ENCODE data around the gene SULT1B1. TPM values are rescaled to one million over a fixed set of nuclear protein-coding genes. Genes with fewer than 3 reads are reported as not detected.

SULT1B1 gene
- 0.17 and 0.26 TPM in 2 replicates for total RNA-seq

DNA sequence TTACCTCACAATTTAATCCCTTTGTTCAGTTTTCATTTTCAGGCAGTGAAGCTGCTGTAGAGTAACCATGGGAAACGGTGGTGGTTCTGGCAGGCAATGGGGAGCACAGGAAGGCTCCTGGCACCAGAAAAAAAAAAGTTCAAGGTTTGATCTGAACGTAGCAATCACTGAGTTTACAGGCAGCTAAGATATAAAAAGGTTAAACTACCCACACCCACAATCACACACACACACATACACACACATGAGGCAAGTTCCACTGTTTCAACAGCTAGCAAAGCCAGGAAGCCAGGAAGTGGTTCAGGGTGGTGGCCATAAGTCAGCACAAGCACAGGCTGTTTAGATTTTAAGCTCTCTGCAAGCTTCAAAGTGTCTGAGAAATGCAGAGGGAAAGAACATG is at the start of gene SULT1B1:
Gene SULT1B1, minus strand, starts transcription at position 166 of the 400 bp plus-strand sequence. CDS start 5,403 bp downstream, outside the sequence.
- DNase-seq (ENCODE audit: low spot score), result peak; percentile 62
- no peaks in the 10 kb centered on the region for H3K9me3 Mint-ChIP-seq
- peaks cover 2% of the 10 kb centered on the region for H3K27me3 Mint-ChIP-seq (ENCODE audit: insufficient read depth)
- H3K27ac Mint-ChIP-seq, result peak within 1 kb of the TSS; percentile 97
- peaks cover 3% of the 10 kb centered on the region for H3K36me3 Mint-ChIP-seq (ENCODE audit: low read depth)
- peaks cover 45% of the 10 kb centered on the region for H3K4me1 Mint-ChIP-seq (ENCODE audit: low read depth)
- intact Hi-C loops (cut with micrococcal nuclease), result no loop called here
- H3K4me3 Mint-ChIP-seq, result peak within 1 kb of the TSS; percentile 84

DNA sequence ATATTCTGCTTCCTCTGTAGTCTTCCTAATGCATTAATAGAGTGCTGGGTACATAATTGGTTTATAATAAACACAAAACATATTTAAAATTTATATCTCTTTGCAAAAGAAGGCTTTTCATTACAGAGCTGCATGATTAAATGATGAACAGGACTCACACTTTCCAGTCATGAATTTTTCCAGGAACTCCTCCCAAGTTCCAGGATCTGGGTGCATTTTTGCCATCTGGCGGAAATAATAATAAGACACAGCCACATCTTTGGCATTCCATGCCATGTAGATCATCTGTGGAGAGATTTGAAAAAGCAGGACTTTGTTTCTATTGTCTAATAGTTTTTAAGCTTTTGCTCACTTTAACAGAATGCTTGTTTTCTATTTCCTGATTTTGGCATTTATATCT is 40.2 kb upstream of the SULT1B1 start:
- H3K4me3 Mint-ChIP-seq, result no peak overlapping the region
- intact Hi-C loops (cut with micrococcal nuclease), result no loop called here

DNA sequence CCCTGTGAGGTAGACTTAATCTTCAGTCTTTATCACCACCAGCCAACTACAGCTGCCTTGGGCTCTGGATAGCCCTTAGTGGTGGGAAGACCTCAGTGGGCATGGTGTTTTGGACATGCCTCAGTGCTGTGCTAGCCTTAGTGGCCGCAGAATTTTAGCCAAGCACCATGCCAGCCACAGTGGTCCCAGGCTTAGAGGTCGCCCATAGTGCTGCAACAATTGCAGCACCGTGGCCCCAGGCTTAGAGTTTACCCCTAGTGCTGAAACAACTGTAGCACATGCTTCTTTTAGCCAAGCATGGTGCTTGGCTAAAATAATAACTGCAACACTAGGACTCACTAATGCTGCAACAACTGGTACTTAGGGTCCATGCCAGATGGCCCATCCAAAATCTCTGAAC is 38.9 kb upstream of the SULT1B1 start:
- intact Hi-C loops (cut with micrococcal nuclease), result no loop called here
- H3K27ac Mint-ChIP-seq, result no peak overlapping the region
- DNase-seq (ENCODE audit: low spot score), result no peak
- peaks cover 5% of the 10 kb centered on the region for H3K27me3 Mint-ChIP-seq (ENCODE audit: insufficient read depth)
- no peaks in the 10 kb centered on the region for H3K36me3 Mint-ChIP-seq (ENCODE audit: low read depth)
- H3K4me3 Mint-ChIP-seq, result no peak overlapping the region
- H3K9me3 Mint-ChIP-seq, result no peaks in the 10 kb centered on the region
- no peaks in the 10 kb centered on the region for H3K4me1 Mint-ChIP-seq (ENCODE audit: low read depth)

More for the DNA sequence above, 40.2 kb upstream of the SULT1B1 start:
- no peak for DNase-seq (ENCODE audit: low spot score)
- no peaks in the 10 kb centered on the region for H3K9me3 Mint-ChIP-seq
- H3K27me3 Mint-ChIP-seq (ENCODE audit: insufficient read depth), result peaks cover 5% of the 10 kb centered on the region
- H3K36me3 Mint-ChIP-seq (ENCODE audit: low read depth), result no peaks in the 10 kb centered on the region
- H3K4me1 Mint-ChIP-seq (ENCODE audit: low read depth), result no peaks in the 10 kb centered on the region
- no peak overlapping the region for H3K27ac Mint-ChIP-seq

DNA sequence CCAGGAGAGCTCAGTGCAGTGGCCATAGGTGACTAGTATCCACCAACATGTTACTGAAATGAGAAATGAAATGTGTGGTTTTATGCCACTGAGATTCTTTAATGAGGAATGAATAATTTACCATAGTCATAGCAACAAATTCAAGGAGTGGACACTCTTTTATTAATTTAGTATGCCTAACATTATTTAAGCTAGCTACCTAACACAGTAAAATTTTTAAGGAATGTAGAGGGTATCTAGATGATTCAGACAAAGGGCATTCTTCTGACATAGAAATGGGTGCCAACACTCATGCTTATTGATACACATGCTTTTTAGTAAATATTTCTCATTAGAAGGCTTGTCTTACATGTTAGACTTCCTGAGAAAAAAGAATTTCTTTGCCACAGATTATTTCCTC is 33.3 kb upstream of the SULT1B1 start:
- no peak overlapping the region for H3K27ac Mint-ChIP-seq
- H3K36me3 Mint-ChIP-seq (ENCODE audit: low read depth), result no peaks in the 10 kb centered on the region
- no peaks in the 10 kb centered on the region for H3K4me1 Mint-ChIP-seq (ENCODE audit: low read depth)
- H3K9me3 Mint-ChIP-seq, result no peaks in the 10 kb centered on the region
- intact Hi-C loops (cut with micrococcal nuclease), result no loop called here
- DNase-seq (ENCODE audit: low spot score), result no peak
- H3K27me3 Mint-ChIP-seq (ENCODE audit: insufficient read depth), result peaks cover 3% of the 10 kb centered on the region
- H3K4me3 Mint-ChIP-seq, result no peak overlapping the region

DNA sequence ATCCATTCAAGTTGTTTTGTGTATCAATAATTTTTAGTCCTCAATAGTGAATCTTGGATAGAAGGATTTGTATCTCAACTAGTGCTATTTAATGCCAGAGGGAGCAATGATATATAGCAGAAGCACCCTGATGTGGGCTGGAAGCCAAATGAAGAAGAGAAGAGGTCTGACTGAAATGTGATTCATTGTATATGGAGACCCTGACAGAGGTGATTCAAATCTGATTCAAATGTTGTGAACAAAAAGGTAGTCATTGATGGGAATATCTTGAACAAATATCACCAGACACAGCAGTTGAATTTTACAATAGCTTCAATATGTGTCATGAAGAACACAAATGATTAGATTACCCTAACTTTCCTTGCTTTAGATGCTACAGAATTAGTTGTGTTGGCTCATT is 27.5 kb upstream of the SULT1B1 start:
- H3K4me3 Mint-ChIP-seq, result no peak overlapping the region
- H3K4me1 Mint-ChIP-seq (ENCODE audit: low read depth), result no peaks in the 10 kb centered on the region
- no peaks in the 10 kb centered on the region for H3K27me3 Mint-ChIP-seq (ENCODE audit: insufficient read depth)
- intact Hi-C loops (cut with micrococcal nuclease), result no loop called here
- no peaks in the 10 kb centered on the region for H3K36me3 Mint-ChIP-seq (ENCODE audit: low read depth)
- no peak for DNase-seq (ENCODE audit: low spot score)
- H3K27ac Mint-ChIP-seq, result no peak overlapping the region
- H3K9me3 Mint-ChIP-seq, result peaks cover 6% of the 10 kb centered on the region

DNA sequence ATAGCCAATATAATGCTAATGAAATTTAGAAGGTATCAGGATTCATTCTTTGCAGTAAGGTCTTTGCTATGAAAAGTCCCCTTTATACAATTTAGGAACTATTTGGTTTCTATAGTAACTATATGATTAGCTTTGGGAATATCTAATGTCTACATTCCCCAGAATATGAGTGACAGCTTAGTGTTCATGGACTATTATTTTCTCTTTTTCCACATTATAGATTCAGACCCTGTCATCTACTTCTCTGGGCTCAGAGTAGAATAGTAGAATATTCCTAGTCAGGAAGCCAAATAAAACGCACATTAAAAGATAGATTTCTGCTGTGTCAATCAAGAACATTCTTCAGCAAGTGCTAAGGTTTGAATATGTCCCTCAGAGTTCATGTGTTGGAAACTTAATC is 26.1 kb upstream of the SULT1B1 start:
- Mint-ChIP-seq H3K4me3 (no peak overlapping the region), H3K4me1 (ENCODE audit: low read depth) (no peaks in the 10 kb centered on the region), H3K27me3 (ENCODE audit: insufficient read depth) (no peaks in the 10 kb centered on the region), H3K27ac (no peak overlapping the region), H3K9me3 (peaks cover 10% of the 10 kb centered on the region), H3K36me3 (ENCODE audit: low read depth) (no peaks in the 10 kb centered on the region)
- intact Hi-C loops (cut with micrococcal nuclease), result no loop called here
- no peak for DNase-seq (ENCODE audit: low spot score)

DNA sequence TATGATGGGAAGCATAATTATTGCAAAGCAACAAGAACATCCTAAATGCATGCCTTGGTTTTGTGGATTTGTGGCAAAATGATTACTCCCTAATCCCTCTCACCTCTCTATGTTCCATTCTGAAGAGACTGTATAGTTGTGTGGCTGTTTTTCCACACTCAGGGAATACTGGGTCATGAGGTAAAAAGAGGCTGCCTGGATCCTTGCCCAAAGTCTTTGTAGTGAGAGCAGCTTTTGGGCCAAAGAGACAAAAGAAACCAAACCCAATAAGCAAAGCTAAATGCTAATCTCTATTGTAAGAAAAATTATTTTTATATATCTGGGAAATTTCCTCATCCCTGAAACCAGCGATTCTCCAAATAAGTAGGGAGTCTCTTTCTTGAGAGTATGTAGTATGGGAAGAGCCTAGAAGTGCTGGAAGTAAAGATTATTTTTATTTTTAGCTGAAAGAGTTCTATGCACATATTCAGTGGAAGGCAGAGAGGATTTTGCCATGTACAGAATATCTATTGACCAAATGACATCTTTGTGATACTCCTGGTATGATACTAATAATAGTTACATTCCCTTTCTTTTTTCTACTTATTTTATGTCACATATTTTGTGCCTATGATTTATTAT is 24.9 kb upstream of the SULT1B1 start:
- Mint-ChIP-seq H3K4me3 (no peak overlapping the region), H3K36me3 (ENCODE audit: low read depth) (no peaks in the 10 kb centered on the region)
- intact Hi-C loops (cut with micrococcal nuclease), result no loop called here

DNA sequence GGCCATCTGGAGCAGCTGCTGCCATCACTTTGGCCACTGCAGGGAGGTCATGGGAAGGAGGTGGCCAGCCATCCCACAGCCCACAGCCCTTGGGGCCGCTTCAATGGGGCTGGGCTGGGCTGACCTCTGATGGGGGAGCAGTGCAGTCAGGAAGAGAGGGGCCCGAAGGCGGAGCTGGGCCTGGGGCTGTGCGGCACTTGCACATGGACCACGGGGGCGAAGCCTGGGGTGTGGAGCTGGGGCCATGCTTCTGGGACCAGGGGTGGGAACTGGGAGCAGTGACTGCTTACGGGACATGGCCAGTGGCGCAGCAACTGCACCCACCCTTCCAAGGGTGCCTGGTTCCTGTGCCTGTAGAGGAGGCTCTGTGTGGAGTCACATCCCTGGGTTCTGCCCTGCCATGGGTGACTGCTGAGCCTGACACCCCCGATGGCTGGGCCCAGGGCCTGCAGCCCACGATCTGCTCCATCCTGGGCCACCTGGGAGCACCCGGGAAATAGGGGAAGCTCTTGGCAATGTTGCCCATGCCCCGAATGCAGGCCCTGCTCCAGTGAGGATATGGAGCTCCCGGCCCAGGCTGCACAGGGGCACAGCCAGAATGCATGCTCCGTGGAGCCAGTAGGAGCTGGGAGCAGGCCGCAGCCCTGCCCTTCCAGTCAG is 22.4 kb upstream of the SULT1B1 start:
- DNase-seq (ENCODE audit: low spot score), result no peak
- H3K36me3 Mint-ChIP-seq (ENCODE audit: low read depth), result no peaks in the 10 kb centered on the region
- H3K9me3 Mint-ChIP-seq, result peaks cover 10% of the 10 kb centered on the region
- H3K4me3 Mint-ChIP-seq, result no peak overlapping the region
- H3K27ac Mint-ChIP-seq, result no peak overlapping the region
- H3K4me1 Mint-ChIP-seq (ENCODE audit: low read depth), result no peaks in the 10 kb centered on the region
- H3K27me3 Mint-ChIP-seq (ENCODE audit: insufficient read depth), result no peaks in the 10 kb centered on the region
- intact Hi-C loops (cut with micrococcal nuclease), result no loop called here

More for the DNA sequence above, 24.9 kb upstream of the SULT1B1 start:
- no peaks in the 10 kb centered on the region for H3K27me3 Mint-ChIP-seq (ENCODE audit: insufficient read depth)
- H3K9me3 Mint-ChIP-seq, result peaks cover 10% of the 10 kb centered on the region
- no peak for DNase-seq (ENCODE audit: low spot score)
- no peaks in the 10 kb centered on the region for H3K4me1 Mint-ChIP-seq (ENCODE audit: low read depth)
- no peak overlapping the region for H3K27ac Mint-ChIP-seq

DNA sequence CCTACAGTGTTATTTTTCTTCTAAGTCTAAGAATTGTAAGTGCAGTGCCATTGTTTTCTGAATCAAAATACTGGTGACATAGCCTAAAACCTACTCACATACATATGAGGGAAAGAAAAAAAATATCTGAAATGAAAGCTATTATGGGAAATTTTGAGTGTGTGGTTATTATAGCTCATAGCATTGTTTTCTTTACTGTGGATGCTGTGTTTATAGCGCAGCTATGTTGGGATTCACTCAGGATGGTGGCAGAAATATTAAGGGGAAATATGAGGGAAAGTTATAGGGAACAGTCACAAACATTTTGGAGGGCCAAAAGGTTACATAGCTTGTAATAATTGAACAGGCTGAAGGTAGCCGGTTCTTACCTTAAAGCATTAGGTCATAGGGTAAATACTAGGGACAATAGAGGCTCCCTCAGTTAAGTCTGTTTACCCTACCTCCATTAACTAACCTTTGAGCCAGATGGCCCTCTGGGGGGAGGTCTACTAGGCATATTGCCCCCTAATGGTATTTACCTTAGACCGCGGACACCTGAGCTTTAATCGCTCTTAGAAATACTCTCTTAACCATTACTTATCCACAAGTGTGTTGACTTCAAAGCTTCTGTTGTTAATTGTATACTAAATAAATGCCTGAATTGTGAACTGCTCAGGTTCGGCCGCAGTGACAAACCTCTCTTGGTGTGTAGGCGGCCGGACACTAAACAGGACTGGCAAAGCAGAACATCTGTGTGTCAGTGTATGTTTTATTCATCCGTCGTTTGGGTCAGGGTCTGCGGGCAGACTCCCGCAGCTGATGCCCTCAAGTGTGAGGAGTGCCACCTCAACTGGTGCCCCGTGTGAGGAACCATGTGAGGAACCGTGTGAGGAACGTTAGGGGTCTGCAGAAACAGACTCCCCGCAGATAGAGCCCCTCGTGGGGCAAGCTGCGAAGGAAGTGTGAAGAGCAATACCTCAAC is 21.3 kb upstream of the SULT1B1 start:
- H3K4me3 Mint-ChIP-seq, result no peak overlapping the region
- no peaks in the 10 kb centered on the region for H3K36me3 Mint-ChIP-seq (ENCODE audit: low read depth)
- H3K27me3 Mint-ChIP-seq (ENCODE audit: insufficient read depth), result no peaks in the 10 kb centered on the region
- peaks cover 10% of the 10 kb centered on the region for H3K9me3 Mint-ChIP-seq
- H3K27ac Mint-ChIP-seq, result no peak overlapping the region
- no peaks in the 10 kb centered on the region for H3K4me1 Mint-ChIP-seq (ENCODE audit: low read depth)
- no peak for DNase-seq (ENCODE audit: low spot score)
- intact Hi-C loops (cut with micrococcal nuclease), result no loop called here

DNA sequence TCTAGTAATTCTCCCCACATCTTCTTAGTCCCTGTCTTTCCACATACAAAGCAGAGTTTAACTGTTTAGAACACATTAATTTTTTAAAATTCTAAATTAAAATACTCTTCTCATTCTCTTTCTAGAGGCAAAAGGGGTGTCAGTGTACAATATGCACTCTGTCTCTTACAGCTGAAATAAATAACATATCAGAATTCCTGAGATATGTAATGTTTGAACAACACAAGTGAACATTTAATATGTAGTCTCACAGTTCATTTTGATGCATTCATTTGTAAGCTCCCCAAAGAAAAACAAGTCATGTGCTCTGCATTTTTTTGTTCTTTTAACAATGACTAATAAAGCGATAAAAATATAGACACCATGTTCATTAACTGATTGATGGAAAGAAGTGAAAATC is 19.7 kb upstream of the SULT1B1 start:
- H3K4me3 Mint-ChIP-seq, result no peak overlapping the region
- no peaks in the 10 kb centered on the region for H3K36me3 Mint-ChIP-seq (ENCODE audit: low read depth)
- intact Hi-C loops (cut with micrococcal nuclease), result no loop called here
- no peak for DNase-seq (ENCODE audit: low spot score)
- H3K9me3 Mint-ChIP-seq, result peaks cover 10% of the 10 kb centered on the region
- H3K27me3 Mint-ChIP-seq (ENCODE audit: insufficient read depth), result no peaks in the 10 kb centered on the region
- no peaks in the 10 kb centered on the region for H3K4me1 Mint-ChIP-seq (ENCODE audit: low read depth)
- no peak overlapping the region for H3K27ac Mint-ChIP-seq

DNA sequence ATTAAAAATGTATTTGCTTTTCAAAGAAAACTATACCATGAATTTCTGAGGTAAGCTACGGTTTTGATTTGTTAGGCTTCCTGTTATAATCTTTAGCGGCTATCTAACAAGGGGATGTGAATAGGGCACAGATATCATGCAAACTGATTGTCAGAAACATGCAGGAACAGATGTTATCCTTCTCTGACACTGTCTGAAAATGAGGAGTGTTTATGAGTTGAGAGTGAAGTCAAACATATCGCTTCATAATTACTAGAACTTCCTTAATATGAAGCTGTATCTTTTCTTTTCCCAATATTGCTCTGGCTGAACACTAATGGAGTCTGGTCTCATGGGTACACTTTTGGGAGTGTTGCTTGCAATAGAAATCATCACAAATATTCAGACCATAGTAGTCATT is 16.3 kb upstream of the SULT1B1 start:
- Mint-ChIP-seq H3K4me1 (ENCODE audit: low read depth) (no peaks in the 10 kb centered on the region), H3K4me3 (no peak overlapping the region), H3K36me3 (ENCODE audit: low read depth) (no peaks in the 10 kb centered on the region), H3K27me3 (ENCODE audit: insufficient read depth) (no peaks in the 10 kb centered on the region), H3K9me3 (no peaks in the 10 kb centered on the region), H3K27ac (no peak overlapping the region)
- DNase-seq (ENCODE audit: low spot score), result no peak
- intact Hi-C loops (cut with micrococcal nuclease), result no loop called here

DNA sequence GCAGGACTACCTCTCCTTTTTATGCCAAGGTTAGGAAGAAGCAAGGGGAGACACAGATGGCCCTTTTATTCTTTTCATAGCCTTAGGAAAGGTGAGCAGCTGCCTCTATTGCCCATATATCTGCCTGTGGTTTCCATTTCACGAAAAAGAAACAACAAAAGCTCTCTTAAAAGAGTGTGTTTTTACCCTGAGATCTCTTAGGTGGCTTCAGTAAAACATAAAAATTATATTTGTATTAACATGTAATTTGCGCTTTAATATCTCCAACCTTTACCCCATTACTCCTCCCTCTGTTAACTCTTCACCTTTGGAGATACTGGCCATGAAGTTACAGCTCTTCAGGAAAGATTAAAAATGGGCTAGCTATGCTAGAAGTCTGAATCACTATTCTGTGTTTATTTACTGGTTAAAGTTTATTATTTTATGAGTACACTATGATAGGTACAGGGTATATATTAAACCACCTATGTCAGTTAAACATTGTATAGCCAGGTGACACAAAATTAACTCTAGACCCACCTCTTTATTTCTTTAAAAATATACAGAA is 15.0 kb upstream of the SULT1B1 start:
- Mint-ChIP-seq H3K4me3 (no peak overlapping the region), H3K27me3 (ENCODE audit: insufficient read depth) (no peaks in the 10 kb centered on the region), H3K9me3 (no peaks in the 10 kb centered on the region), H3K4me1 (ENCODE audit: low read depth) (no peaks in the 10 kb centered on the region), H3K36me3 (ENCODE audit: low read depth) (no peaks in the 10 kb centered on the region), H3K27ac (no peak overlapping the region)
- DNase-seq (ENCODE audit: low spot score), result no peak
- intact Hi-C loops (cut with micrococcal nuclease), result no loop called here

DNA sequence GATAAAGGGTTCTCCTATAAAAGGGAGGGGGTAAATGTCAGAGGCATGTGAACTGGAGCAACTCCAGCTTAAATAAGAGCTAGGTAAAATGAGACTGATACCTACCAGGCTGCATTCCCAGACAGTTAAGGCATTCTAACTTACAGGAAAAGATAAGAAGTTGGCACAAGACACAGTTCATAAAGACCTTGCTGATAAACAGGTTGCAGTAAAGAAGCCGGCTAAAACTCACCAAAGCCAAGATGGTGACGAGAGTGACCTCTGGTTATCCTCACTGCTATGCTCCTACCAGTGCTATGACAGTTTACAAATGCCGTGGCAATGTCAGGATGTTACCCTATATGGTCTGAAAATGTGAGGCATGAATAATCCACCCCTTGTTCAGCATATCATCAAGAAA is 13.1 kb upstream of the SULT1B1 start:
- no peaks in the 10 kb centered on the region for H3K36me3 Mint-ChIP-seq (ENCODE audit: low read depth)
- no peaks in the 10 kb centered on the region for H3K9me3 Mint-ChIP-seq
- no peaks in the 10 kb centered on the region for H3K4me1 Mint-ChIP-seq (ENCODE audit: low read depth)
- no peak overlapping the region for H3K27ac Mint-ChIP-seq
- H3K27me3 Mint-ChIP-seq (ENCODE audit: insufficient read depth), result no peaks in the 10 kb centered on the region
- DNase-seq (ENCODE audit: low spot score), result no peak
- H3K4me3 Mint-ChIP-seq, result no peak overlapping the region
- intact Hi-C loops (cut with micrococcal nuclease), result no loop called here

Data from activated T-helper 1 cell treated with anti-CD3 and anti-CD28 coated beads, Interleukin-12 subunit alpha, Interleukin-12 subunit beta, Interleukin-2, Interleukin-4 antibody, amounts not matched to agents 30 ng/mL and 10 ng/mL and 1 ng/mL, durations not matched to agents 14 hours and 24 hours and 36 hours (primary cell).